Nephron (organoid): ENCODE measurements around the gene THRA.
A peak's percentile ranks its signal among the peaks of the same experiment; 100 is the strongest.

ENCODE experiments used
- H3K27ac Mint-ChIP-seq, 3 experiments: 2 replicates each; pipeline ENCODE4 v1.8.0; 2020; ENCODE audit warnings: mixed read lengths in 3 of 3, mild to moderate bottlenecking in 2 of 3, moderate library complexity in 1 of 3
- H3K27me3 Mint-ChIP-seq: 2 replicates; pipeline ENCODE4 v1.8.0; 2021; ENCODE audit warnings: low read depth, mild to moderate bottlenecking, moderate library complexity, mixed read lengths
- H3K36me3 Mint-ChIP-seq: 2 replicates; pipeline ENCODE4 v1.8.0; 2020; ENCODE audit warnings: low read depth, mixed read lengths
- H3K4me1 Mint-ChIP-seq: 2 replicates; pipeline ENCODE4 v1.8.0; 2020; ENCODE audit warnings: mixed read lengths
- H3K4me3 Mint-ChIP-seq, 3 experiments: 2 replicates each; pipeline ENCODE4 v1.8.0; 2020; ENCODE audit warnings: mild to moderate bottlenecking in 3 of 3, mixed read lengths in 3 of 3, moderate library complexity in 2 of 3
- H3K9me3 Mint-ChIP-seq: 2 replicates; pipeline ENCODE4 v1.8.0; 2020; ENCODE audit warnings: mixed read lengths
- TF ChIP-seq, protein P1 (sequence below), 3 experiments: fragments of 200-600 bp; sonication (generic); IDR thresholded peaks; one replicate each; pipeline ENCODE4 v1.5.0; 2021; ENCODE audit warnings: antibody characterized with exemption in 3 of 3; ENCODE audit not compliant: unreplicated experiment in 3 of 3

The THRA gene, protein sequence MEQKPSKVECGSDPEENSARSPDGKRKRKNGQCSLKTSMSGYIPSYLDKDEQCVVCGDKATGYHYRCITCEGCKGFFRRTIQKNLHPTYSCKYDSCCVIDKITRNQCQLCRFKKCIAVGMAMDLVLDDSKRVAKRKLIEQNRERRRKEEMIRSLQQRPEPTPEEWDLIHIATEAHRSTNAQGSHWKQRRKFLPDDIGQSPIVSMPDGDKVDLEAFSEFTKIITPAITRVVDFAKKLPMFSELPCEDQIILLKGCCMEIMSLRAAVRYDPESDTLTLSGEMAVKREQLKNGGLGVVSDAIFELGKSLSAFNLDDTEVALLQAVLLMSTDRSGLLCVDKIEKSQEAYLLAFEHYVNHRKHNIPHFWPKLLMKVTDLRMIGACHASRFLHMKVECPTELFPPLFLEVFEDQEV

DNA sequence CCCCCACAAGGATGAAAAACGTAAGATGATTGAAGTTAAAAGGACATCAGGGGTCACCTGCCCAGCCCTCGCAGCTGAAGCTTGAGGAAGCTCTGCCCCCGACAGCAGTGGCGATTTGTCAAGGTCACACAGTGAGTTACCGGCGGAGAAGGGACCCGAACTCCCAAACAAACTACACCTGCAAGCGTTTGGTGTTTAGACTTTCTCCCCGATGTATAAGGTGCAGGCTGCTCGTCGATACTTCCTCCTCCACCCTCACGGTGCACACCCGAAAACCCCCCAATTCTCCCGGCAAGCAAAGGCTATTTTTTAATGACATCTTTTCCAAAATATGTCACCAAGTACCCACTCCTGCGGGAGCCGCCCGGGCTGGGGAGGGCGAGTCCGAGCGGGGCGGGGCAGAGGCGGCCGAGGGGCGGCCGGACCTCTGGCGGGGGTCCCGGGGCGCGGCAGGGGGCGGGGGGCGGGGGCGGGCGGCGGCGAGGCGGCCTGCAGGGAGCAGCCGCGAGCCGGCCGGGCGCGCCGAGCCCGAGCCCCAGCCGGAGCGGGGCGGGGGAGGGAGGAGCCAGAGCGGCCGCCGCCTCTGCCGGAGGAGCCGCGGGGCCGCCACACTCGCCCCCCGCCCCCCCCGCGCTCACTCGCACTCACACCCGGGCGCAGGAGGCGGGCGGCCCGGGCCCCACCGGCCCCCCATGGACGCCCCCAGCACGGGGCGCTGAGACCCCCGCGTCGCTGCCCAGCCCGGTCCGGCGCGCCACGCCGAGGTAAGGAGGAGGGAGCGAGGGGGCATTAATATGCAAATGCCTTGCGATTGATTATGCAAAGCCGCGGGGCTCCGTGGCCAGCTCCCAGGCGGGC lies at the start of gene THRA:
TSS of gene THRA (plus strand) at position 637 of the 858 bp plus-strand sequence. CDS start 11,524 bp downstream, outside the sequence.
- peaks cover 18% of the 10 kb centered on the region for H3K27me3 Mint-ChIP-seq
- no peaks in the 10 kb centered on the region for H3K9me3 Mint-ChIP-seq
- TF ChIP-seq, protein P1, sequence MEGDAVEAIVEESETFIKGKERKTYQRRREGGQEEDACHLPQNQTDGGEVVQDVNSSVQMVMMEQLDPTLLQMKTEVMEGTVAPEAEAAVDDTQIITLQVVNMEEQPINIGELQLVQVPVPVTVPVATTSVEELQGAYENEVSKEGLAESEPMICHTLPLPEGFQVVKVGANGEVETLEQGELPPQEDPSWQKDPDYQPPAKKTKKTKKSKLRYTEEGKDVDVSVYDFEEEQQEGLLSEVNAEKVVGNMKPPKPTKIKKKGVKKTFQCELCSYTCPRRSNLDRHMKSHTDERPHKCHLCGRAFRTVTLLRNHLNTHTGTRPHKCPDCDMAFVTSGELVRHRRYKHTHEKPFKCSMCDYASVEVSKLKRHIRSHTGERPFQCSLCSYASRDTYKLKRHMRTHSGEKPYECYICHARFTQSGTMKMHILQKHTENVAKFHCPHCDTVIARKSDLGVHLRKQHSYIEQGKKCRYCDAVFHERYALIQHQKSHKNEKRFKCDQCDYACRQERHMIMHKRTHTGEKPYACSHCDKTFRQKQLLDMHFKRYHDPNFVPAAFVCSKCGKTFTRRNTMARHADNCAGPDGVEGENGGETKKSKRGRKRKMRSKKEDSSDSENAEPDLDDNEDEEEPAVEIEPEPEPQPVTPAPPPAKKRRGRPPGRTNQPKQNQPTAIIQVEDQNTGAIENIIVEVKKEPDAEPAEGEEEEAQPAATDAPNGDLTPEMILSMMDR (IDR thresholded peaks at IDR 0.05; ENCODE audit: unreplicated experiment in 3 of 3) = no peak
- peak within 1 kb of the TSS; percentile 90 to 92 (median 92) for H3K27ac Mint-ChIP-seq
- H3K36me3 Mint-ChIP-seq = no peaks in the 10 kb centered on the region
- peak within 1 kb of the TSS; percentile 82 to 91 (median 91) for H3K4me3 Mint-ChIP-seq
- H3K4me1 Mint-ChIP-seq = peaks cover 65% of the 10 kb centered on the region

DNA sequence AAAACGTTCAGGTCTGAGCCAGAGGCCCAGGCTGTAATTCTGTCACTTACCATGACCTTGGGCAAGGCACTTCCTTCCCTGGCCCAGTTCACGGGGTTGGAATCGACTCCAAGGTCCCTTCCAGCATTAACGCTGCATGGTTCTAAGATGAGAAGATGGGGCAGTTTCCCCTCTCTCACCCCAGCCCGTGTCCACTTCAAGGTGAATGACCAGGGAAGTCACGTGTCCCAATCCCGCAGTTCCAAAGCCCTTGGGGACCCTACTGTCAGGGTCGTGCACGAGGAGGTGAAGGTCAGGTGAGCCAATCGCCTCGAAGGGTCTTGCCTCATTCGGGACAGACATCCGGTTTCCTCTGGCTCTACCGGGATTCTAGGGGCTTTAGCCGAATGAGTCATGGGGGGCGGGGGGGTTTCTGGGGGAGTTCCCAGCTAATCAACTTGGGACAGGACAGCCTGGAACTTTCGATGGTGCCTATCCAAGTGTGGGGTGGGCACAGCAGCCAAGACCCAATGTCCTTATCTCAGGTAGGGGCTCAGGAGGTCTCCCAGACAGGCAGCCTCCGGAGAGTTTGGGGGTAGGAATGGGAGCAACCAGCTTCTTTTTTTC lies 48.3 kb upstream of the THRA start:
- no peaks in the 10 kb centered on the region for H3K9me3 Mint-ChIP-seq
- H3K27ac Mint-ChIP-seq = no peak overlapping the region
- TF ChIP-seq, protein P1 (IDR thresholded peaks at IDR 0.05; ENCODE audit: unreplicated experiment in 3 of 3) = no peak
- H3K27me3 Mint-ChIP-seq = peaks cover 13% of the 10 kb centered on the region
- H3K4me3 Mint-ChIP-seq = no peak overlapping the region
- H3K4me1 Mint-ChIP-seq = peaks cover 48% of the 10 kb centered on the region
- H3K36me3 Mint-ChIP-seq = peaks cover 5% of the 10 kb centered on the region

DNA sequence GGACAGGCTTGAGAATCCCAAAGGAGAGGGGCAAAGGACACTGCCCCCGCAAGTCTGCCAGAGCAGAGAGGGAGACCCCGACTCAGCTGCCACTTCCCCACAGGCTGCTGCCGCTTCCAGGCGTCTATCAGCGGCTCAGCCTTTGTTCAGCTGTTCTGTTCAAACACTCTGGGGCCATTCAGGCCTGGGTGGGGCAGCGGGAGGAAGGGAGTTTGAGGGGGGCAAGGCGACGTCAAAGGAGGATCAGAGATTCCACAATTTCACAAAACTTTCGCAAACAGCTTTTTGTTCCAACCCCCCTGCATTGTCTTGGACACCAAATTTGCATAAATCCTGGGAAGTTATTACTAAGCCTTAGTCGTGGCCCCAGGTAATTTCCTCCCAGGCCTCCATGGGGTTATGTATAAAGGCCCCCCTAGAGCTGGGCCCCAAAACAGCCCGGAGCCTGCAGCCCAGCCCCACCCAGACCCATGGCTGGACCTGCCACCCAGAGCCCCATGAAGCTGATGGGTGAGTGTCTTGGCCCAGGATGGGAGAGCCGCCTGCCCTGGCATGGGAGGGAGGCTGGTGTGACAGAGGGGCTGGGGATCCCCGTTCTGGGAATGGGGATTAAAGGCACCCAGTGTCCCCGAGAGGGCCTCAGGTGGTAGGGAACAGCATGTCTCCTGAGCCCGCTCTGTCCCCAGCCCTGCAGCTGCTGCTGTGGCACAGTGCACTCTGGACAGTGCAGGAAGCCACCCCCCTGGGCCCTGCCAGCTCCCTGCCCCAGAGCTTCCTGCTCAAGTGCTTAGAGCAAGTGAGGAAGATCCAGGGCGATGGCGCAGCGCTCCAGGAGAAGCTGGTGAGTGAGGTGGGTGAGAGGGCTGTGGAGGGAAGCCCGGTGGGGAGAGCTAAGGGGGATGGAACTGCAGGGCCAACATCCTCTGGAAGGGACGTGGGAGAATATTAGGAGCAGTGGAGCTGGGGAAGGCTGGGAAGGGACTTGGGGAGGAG lies 47.5 kb upstream of the THRA start, which contains the start of gene CSF3:
TSS of gene CSF3 (plus strand) at position 436 of the 993 bp plus-strand sequence. CDS start at position 471, 35 bp downstream.
- TF ChIP-seq, protein P1 (IDR thresholded peaks at IDR 0.05; ENCODE audit: unreplicated experiment in 3 of 3) = no peak
- Mint-ChIP-seq H3K9me3 (no peaks in the 10 kb centered on the region), H3K4me1 (peaks cover 48% of the 10 kb centered on the region), H3K36me3 (peaks cover 10% of the 10 kb centered on the region), H3K4me3 (no peak within 1 kb of the TSS), H3K27ac (peak within 1 kb of the TSS in 2 of 3 experiments; percentile 72 to 92), H3K27me3 (peaks cover 13% of the 10 kb centered on the region)

DNA sequence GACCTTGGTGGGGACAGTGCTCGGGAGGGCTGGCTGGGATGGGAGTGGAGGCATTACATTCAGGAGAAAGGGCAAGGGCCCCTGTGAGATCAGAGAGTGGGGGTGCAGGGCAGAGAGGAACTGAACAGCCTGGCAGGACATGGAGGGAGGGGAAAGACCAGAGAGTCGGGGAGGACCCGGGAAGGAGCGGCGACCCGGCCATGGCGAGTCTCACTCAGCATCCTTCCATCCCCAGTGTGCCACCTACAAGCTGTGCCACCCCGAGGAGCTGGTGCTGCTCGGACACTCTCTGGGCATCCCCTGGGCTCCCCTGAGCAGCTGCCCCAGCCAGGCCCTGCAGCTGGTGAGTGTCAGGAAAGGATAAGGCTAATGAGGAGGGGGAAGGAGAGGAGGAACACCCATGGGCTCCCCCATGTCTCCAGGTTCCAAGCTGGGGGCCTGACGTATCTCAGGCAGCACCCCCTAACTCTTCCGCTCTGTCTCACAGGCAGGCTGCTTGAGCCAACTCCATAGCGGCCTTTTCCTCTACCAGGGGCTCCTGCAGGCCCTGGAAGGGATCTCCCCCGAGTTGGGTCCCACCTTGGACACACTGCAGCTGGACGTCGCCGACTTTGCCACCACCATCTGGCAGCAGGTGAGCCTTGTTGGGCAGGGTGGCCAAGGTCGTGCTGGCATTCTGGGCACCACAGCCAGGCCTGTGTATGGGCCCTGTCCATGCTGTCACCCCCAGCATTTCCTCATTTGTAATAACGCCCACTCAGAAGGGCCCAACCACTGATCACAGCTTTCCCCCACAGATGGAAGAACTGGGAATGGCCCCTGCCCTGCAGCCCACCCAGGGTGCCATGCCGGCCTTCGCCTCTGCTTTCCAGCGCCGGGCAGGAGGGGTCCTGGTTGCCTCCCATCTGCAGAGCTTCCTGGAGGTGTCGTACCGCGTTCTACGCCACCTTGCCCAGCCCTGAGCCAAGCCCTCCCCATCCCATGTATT lies 46.5 kb upstream of the THRA start:
- TF ChIP-seq, protein P1 (IDR thresholded peaks at IDR 0.05; ENCODE audit: unreplicated experiment in 3 of 3) = no peak
- Mint-ChIP-seq H3K36me3 (peaks cover 16% of the 10 kb centered on the region), H3K4me1 (peaks cover 53% of the 10 kb centered on the region), H3K27ac (peak overlapping the region in 2 of 3 experiments; percentile 72 to 92), H3K27me3 (peaks cover 13% of the 10 kb centered on the region), H3K4me3 (peak overlapping the region in 1 of 3 experiments; percentile 29), H3K9me3 (no peaks in the 10 kb centered on the region)
